Measurements from ENCODE around the gene CHKA. TPM values are rescaled to one million over a fixed set of nuclear protein-coding genes. Genes with fewer than 3 reads are reported as not detected.

CHKA gene
- total and polyA plus RNA-seq, 9 of the 15 experiments (the other 6 are each of a cell fraction or from before 2014, with no cell fraction given): 3.6 to 37.0 (median 30.2) TPM

GRCh38 chr11:68099474-68100405 lies 21.4 kb downstream of the CHKA start (continued):
- no peak for TF ChIP-seq ZNF395 (CRISPR knock-in tag; IDR thresholded peaks at IDR 0.05)
- no peak for TF ChIP-seq TCFL5 (CRISPR knock-in tag; conservative IDR thresholded peaks at IDR 0.05)
- TF ChIP-seq HDAC3 (IDR thresholded peaks at IDR 0.05; ENCODE audit: borderline replicate concordance, partially characterized antibody): no peak
- no peak for TF ChIP-seq ZNF41 (CRISPR knock-in tag; conservative IDR thresholded peaks at IDR 0.05)
- TF ChIP-seq MITF (IDR thresholded peaks at IDR 0.05): no peak
- TF ChIP-seq SPI1 (IDR thresholded peaks at IDR 0.05; ENCODE audit: borderline replicate concordance, low read depth, low read length): no peak
